ENCODE data around the gene BOC. TPM values are rescaled to one million over a fixed set of nuclear protein-coding genes. Genes with fewer than 3 reads are reported as not detected.
A peak's percentile ranks its signal among the peaks of the same experiment; 100 is the strongest.

The BOC gene
- total RNA-seq, 2 donors from 2014 or later, result 0.66 TPM; not detected in 1

DNA sequence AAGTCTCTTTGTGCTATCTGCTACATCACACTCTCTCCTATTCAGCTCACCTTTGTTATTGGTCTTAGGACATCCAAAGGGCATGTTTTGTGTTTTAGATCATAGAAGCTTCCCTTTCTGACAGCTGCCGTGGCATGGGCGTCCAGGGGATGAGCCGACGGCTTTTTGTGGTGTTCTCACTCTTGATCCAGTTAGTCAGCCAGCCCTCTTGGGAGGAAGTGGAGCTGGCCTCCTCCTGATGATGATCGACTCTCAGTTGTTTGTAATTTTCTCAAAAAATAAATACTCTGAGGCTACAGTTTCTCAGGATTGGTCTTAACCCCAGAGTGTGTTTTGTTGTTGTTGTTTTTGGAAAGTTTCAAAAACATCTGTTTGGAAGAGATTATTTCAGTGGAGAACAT lies 34.4 kb downstream of the BOC start:
- Mint-ChIP-seq H3K9me3 (no peaks in the 10 kb centered on the region), H3K27me3 (peaks cover 33% of the 10 kb centered on the region), H3K36me3 (ENCODE audit: low read depth) (no peaks in the 10 kb centered on the region), H3K27ac (no peak overlapping the region), H3K4me1 (no peaks in the 10 kb centered on the region), H3K4me3 (no peak overlapping the region)
- ATAC-seq (replicated peaks), result no peak

DNA sequence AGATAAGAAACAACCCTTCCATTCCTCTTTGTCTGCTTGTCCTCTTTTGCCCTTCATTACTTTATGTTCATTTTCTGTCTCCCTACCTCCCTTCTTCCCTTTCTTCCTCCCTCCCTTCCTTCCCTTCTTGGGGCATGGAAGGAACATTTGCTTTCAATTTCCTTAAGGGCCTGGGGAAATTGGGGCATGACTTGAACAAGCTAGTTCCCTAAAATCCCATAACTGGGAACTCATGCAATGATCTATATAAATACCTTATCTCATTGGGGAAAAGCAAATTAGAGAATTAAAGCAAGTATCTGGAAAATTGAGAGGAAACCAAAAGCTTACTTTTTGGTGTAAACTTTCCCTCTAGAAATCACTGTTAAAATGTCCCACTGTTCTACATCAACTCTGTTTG lies 35.7 kb downstream of the BOC start:
- ATAC-seq (replicated peaks), result no peak
- Mint-ChIP-seq H3K4me1 (no peaks in the 10 kb centered on the region), H3K27ac (no peak overlapping the region), H3K9me3 (no peaks in the 10 kb centered on the region), H3K4me3 (no peak overlapping the region), H3K27me3 (peaks cover 29% of the 10 kb centered on the region), H3K36me3 (ENCODE audit: low read depth) (no peaks in the 10 kb centered on the region)

- no peaks in the 10 kb centered on the region for H3K9me3 Mint-ChIP-seq
- no peak overlapping the region for H3K27ac Mint-ChIP-seq
- H3K27me3 Mint-ChIP-seq, result peaks cover 29% of the 10 kb centered on the region
- H3K4me1 Mint-ChIP-seq, result no peaks in the 10 kb centered on the region
- H3K4me3 Mint-ChIP-seq, result no peak overlapping the region
- no peak for ATAC-seq (replicated peaks)
- H3K36me3 Mint-ChIP-seq (ENCODE audit: low read depth), result no peaks in the 10 kb centered on the region
These were observed 36.5 kb downstream of the BOC start for GRCh38 chr3:113247675-113248458.

DNA sequence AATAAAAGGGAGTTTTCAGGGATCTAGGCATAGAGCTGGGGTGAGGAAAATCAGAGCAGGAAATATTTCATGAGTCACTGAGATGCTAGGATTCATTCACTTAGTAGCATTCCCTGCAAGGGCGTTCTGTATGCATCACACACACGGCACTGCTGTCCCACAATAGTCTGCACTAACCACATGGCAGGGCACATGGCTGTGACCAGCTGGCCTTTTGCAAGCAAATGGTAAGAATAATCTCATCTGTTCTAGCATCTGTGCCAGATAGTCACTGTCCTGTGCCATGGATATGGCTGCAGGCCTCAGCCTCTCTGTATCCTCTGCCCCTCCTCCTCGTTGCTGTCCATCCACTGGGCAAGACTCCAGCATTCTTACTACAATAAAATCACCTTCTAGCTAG lies 37.8 kb downstream of the BOC start:
- H3K36me3 Mint-ChIP-seq (ENCODE audit: low read depth), result no peaks in the 10 kb centered on the region
- no peak overlapping the region for H3K27ac Mint-ChIP-seq
- no peak for ATAC-seq (replicated peaks)
- H3K4me1 Mint-ChIP-seq, result no peaks in the 10 kb centered on the region
- peaks cover 24% of the 10 kb centered on the region for H3K27me3 Mint-ChIP-seq
- no peak overlapping the region for H3K4me3 Mint-ChIP-seq
- no peaks in the 10 kb centered on the region for H3K9me3 Mint-ChIP-seq

DNA sequence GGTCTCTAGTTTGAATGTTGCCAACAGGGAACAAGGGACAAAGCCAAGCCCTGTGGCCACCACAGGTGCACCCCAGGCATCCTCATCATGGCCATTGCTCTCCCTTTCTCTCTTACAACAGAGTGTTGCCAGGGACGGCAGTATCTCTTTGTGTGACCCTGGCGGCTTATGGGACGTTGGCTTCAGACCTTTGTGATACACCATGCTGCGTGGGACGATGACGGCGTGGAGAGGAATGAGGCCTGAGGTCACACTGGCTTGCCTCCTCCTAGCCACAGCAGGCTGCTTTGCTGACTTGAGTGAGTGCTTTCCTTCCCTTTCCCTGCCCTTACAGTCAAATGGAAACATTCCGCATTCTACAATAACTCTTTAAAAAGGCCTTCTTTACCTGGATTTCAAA lies 38.2 kb downstream of the BOC start:
- Mint-ChIP-seq H3K27me3 (peaks cover 24% of the 10 kb centered on the region), H3K36me3 (ENCODE audit: low read depth) (no peaks in the 10 kb centered on the region), H3K9me3 (no peaks in the 10 kb centered on the region), H3K27ac (no peak overlapping the region), H3K4me1 (no peaks in the 10 kb centered on the region), H3K4me3 (no peak overlapping the region)
- no peak for ATAC-seq (replicated peaks)

- no peak overlapping the region for H3K4me3 Mint-ChIP-seq
- peaks cover 19% of the 10 kb centered on the region for H3K27me3 Mint-ChIP-seq
- H3K27ac Mint-ChIP-seq, result no peak overlapping the region
- H3K36me3 Mint-ChIP-seq (ENCODE audit: low read depth), result no peaks in the 10 kb centered on the region
- no peak for ATAC-seq (replicated peaks)
- H3K9me3 Mint-ChIP-seq, result no peaks in the 10 kb centered on the region
- no peaks in the 10 kb centered on the region for H3K4me1 Mint-ChIP-seq
These were observed 39.2 kb downstream of the BOC start for GRCh38 chr3:113250566-113250965.

- H3K4me3 Mint-ChIP-seq, result no peak overlapping the region
- H3K36me3 Mint-ChIP-seq (ENCODE audit: low read depth), result no peaks in the 10 kb centered on the region
- ATAC-seq (replicated peaks), result no peak
- H3K27ac Mint-ChIP-seq, result no peak overlapping the region
- H3K27me3 Mint-ChIP-seq, result peaks cover 16% of the 10 kb centered on the region
- H3K9me3 Mint-ChIP-seq, result no peaks in the 10 kb centered on the region
- no peaks in the 10 kb centered on the region for H3K4me1 Mint-ChIP-seq
These were observed 40.5 kb downstream of the BOC start for GRCh38 chr3:113251817-113252216.

DNA sequence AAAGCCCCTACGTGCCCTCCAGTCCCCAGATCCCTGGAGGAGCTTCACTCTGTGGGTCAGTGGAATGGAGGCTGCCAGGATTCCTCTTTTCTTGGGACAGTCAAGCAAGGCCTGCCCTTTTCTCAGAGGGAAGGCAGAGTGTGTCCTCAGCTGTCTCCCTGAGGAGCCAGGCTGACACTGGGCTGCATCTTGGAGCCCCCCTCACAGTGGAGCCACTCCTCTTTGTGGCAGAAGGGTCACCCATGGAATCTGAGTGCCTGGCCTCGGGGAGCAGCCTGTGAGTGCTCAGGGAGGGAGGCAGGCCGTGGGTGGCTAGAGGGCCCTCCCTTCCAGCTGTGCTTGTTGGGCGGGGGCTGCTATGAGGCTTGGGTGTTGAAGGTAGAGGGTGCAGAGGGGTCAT lies 41.2 kb downstream of the BOC start:
- H3K4me1 Mint-ChIP-seq, result no peaks in the 10 kb centered on the region
- no peak for ATAC-seq (replicated peaks)
- no peaks in the 10 kb centered on the region for H3K36me3 Mint-ChIP-seq (ENCODE audit: low read depth)
- H3K27ac Mint-ChIP-seq, result no peak overlapping the region
- H3K4me3 Mint-ChIP-seq, result no peak overlapping the region
- no peaks in the 10 kb centered on the region for H3K9me3 Mint-ChIP-seq
- H3K27me3 Mint-ChIP-seq, result peaks cover 12% of the 10 kb centered on the region

DNA sequence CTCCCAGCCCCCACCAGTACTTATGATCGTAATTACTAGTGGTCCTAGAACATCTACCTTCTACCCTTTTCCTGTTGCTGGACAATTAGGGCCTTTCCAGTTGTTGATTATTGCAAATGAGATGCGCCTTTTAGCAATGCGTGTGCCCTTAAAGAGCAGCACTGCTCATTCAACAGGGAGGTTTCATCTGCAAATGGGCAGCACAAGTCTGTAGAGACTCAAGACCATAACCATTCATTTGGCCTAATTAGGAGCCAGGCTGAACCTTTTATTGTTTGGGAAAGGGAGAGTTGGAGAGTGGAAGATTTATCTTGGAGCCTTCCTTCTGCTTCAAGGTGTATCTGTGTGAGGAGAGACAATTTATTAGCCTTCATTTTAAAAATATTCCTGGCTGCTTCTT lies 42.3 kb downstream of the BOC start:
- Mint-ChIP-seq H3K36me3 (ENCODE audit: low read depth) (no peaks in the 10 kb centered on the region), H3K27ac (no peak overlapping the region), H3K4me1 (no peaks in the 10 kb centered on the region), H3K9me3 (no peaks in the 10 kb centered on the region), H3K27me3 (peaks cover 8% of the 10 kb centered on the region), H3K4me3 (no peak overlapping the region)
- no peak for ATAC-seq (replicated peaks)

DNA sequence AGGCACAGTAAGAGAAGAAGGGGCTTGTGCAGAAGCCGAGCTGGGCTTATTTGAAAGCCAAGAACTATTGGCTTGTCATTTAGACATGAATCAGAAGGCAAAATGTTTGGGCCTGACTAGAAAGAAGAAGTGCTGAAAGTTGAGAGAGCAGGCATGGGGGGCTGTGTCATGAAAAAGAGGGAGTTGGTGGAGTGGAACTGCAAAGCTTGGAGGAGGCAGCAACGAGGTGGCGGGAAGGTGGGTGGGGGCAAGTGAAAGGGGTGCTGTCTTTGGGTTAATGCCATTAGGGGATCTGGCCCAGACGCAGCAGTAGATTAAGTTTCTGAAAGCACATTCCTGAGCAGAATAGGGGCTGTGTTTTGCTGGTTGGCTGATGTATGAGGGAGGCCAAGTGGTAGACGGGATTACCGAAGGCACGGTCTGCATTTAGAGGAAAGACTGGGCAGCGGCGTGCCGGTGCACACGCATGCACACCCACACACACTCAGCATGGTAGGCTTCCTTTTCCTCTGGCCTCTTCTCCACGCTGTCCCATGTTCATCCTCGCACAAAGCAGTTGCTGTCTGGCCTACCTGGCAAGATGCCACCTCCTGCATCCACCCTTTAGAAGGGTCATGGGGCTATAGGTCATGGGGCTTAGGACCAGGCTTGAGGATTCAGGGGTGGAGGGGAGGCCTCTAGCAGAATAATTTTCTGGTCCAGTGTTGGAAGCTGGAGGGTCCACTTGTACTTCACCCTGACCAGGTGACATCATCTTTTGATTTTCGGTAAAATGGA lies 43.0 kb downstream of the BOC start:
- Mint-ChIP-seq H3K4me3 (no peak overlapping the region), H3K9me3 (no peaks in the 10 kb centered on the region), H3K27me3 (peaks cover 4% of the 10 kb centered on the region), H3K36me3 (ENCODE audit: low read depth) (no peaks in the 10 kb centered on the region), H3K27ac (no peak overlapping the region), H3K4me1 (no peaks in the 10 kb centered on the region)
- no peak for ATAC-seq (replicated peaks)

- Mint-ChIP-seq H3K27ac (no peak overlapping the region), H3K4me3 (no peak overlapping the region), H3K36me3 (ENCODE audit: low read depth) (no peaks in the 10 kb centered on the region), H3K27me3 (peaks cover 3% of the 10 kb centered on the region), H3K9me3 (no peaks in the 10 kb centered on the region), H3K4me1 (no peaks in the 10 kb centered on the region)
- ATAC-seq (replicated peaks), result no peak
These were observed 43.9 kb downstream of the BOC start for GRCh38 chr3:113255100-113255853.

DNA sequence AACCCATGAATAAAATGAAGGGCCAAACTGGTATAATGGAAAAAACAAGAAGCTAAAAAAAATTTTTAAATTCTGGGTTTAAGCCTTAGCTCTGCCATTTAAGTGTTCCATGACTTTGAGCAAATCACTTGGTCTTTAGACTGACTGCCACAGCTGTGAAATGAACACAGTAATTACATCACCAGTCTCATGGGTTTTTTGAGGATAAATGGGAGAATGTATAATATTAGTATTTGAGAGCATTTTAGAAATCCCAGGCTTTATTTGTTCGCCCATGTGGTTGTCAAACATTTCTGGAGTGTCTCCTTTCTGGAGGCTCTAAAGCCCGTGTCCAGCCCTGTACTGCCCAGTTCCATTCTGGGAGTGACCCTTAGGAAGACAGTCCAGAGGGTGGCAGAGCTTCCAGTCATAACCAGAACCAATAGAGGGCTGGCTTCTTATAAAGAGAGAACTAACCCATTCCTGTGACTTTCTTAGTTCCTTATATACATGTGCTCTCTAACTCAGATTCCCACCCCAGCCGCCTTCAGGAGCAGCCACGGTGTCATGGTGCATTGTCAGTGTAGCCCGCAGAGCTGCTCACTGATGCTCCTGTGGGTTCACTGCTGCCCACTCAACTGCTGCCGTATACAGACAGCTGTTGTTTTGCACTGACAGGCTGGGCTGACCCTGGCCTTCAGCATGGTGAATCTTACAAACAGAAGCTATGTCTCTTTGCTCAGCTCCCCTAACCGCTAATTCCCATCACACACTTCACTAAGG lies 44.7 kb downstream of the BOC start:
- peaks cover 3% of the 10 kb centered on the region for H3K27me3 Mint-ChIP-seq
- H3K9me3 Mint-ChIP-seq, result no peaks in the 10 kb centered on the region
- H3K27ac Mint-ChIP-seq, result no peak overlapping the region
- H3K4me1 Mint-ChIP-seq, result no peaks in the 10 kb centered on the region
- no peak for ATAC-seq (replicated peaks)
- H3K4me3 Mint-ChIP-seq, result no peak overlapping the region
- no peaks in the 10 kb centered on the region for H3K36me3 Mint-ChIP-seq (ENCODE audit: low read depth)

DNA sequence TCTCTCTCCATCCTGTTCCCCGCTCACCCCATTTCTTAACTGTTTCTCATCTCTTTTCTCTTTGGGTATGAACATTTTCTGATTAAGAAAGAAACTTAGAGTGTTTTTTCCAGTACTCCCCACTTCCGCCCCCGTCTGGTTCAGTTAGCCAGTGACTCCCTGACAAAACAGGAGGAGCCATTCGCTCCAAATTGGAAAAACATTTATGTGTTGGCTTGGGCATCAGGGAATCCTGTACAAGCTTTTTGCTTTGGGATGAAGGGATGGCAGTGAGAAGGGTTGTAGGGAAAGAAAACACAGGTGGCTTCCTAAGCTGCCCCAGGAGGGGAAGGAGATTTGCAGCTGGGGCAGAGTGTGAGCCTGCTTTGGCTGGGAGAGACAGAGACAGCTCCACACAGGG lies 47.0 kb downstream of the BOC start:
- ATAC-seq (replicated peaks), result peak; percentile 34
- H3K4me3 Mint-ChIP-seq, result no peak overlapping the region
- no peaks in the 10 kb centered on the region for H3K9me3 Mint-ChIP-seq
- H3K27ac Mint-ChIP-seq, result peak overlapping the region; percentile 34
- peaks cover 7% of the 10 kb centered on the region for H3K27me3 Mint-ChIP-seq
- H3K4me1 Mint-ChIP-seq, result no peaks in the 10 kb centered on the region
- no peaks in the 10 kb centered on the region for H3K36me3 Mint-ChIP-seq (ENCODE audit: low read depth)

DNA sequence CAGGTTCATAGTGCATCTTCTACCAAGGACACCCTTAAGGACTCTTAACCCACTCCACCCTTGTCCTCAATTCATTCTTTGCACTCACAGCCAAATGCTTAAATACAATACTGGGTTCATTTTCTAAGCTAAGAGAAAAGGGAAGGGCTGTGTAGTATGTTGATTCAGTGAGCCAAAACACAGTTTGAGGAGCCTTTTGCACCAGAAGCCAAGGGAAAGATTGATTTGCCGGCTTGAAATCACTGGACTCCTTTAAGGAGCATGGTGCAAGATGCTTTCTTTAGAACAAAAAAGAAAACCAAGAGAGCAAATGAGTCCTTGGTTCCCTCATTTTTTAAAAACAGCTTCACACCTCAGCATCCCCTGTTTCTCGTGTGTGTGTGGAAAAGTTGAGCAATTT lies 47.8 kb downstream of the BOC start:
- no peaks in the 10 kb centered on the region for H3K4me1 Mint-ChIP-seq
- no peak for ATAC-seq (replicated peaks)
- H3K27me3 Mint-ChIP-seq, result peaks cover 7% of the 10 kb centered on the region
- no peak overlapping the region for H3K4me3 Mint-ChIP-seq
- H3K9me3 Mint-ChIP-seq, result no peaks in the 10 kb centered on the region
- no peaks in the 10 kb centered on the region for H3K36me3 Mint-ChIP-seq (ENCODE audit: low read depth)
- H3K27ac Mint-ChIP-seq, result no peak overlapping the region

Data from activated T-helper 17 cell treated with anti-CD3 and anti-CD28 coated beads, Interleukin-2, amount 50 U/mL, for 72 hours (primary cell).